Hepatocyte (in vitro differentiated cells): ENCODE results near the gene MOB3B. TPM values are rescaled to one million over a fixed set of nuclear protein-coding genes. Genes with fewer than 3 reads are reported as not detected.
A peak's percentile ranks its signal among the peaks of the same experiment; 100 is the strongest.

ENCODE experiments used
- DNase-seq: peaks from one replicate; pipeline ENCODE4 v3.0.0-alpha.2; 2016; ENCODE audit warnings: low spot score
- H2AFZ ChIP-seq: fragments of 200-600 bp; sonication (generic); 2 replicates; pipeline ENCODE4 v1.6.0; 2016; ENCODE audit warnings: antibody characterized with exemption, mild to moderate bottlenecking
- H3K27ac ChIP-seq: fragments of 200-600 bp; sonication (generic); 2 replicates; pipeline ENCODE4 v1.5.1; 2016; ENCODE audit warnings: mild to moderate bottlenecking
- H3K27me3 ChIP-seq: fragments of 200-600 bp; sonication (generic); 2 replicates; pipeline ENCODE4 v1.6.1; 2016
- H3K36me3 ChIP-seq: fragments of 200-600 bp; sonication (generic); replicated peaks from 2 replicates; pipeline ENCODE4 v1.5.1; 2016; ENCODE audit warnings: low read depth; ENCODE audit not compliant: insufficient read depth
- H3K4me1 ChIP-seq: fragments of 200-600 bp; sonication (generic); 2 replicates; pipeline ENCODE4 v1.5.1; 2016; ENCODE audit warnings: mild to moderate bottlenecking, moderate library complexity; ENCODE audit not compliant: insufficient read depth
- H3K4me2 ChIP-seq: fragments of 200-600 bp; sonication (generic); 2 replicates; pipeline ENCODE4 v1.6.0; 2016
- H3K4me3 ChIP-seq: fragments of 200-600 bp; sonication (generic); 2 replicates; pipeline ENCODE4 v1.5.1; 2016; ENCODE audit warnings: mild to moderate bottlenecking
- H3K79me2 ChIP-seq: fragments of 200-600 bp; sonication (generic); 2 replicates; pipeline ENCODE4 v1.6.0; 2017; ENCODE audit warnings: mild to moderate bottlenecking
- H3K9me2 ChIP-seq: fragments of 200-600 bp; sonication (generic); replicated peaks from 2 replicates; pipeline ENCODE4 v1.6.0; 2017; ENCODE audit warnings: mild to moderate bottlenecking; ENCODE audit not compliant: insufficient read depth
- H3K9me3 ChIP-seq: fragments of 200-600 bp; sonication (generic); 2 replicates; pipeline ENCODE4 v1.5.1; 2016; ENCODE audit warnings: low read depth, mild to moderate bottlenecking
- H4K20me1 ChIP-seq: fragments of 200-600 bp; sonication (generic); 2 replicates; pipeline ENCODE4 v1.6.0; 2016; ENCODE audit warnings: mild to moderate bottlenecking; ENCODE audit not compliant: insufficient read depth, poor library complexity, severe bottlenecking
- EZH2 ChIP-seq: fragments of 200-600 bp; sonication (generic); IDR thresholded peaks from 2 replicates; pipeline ENCODE4 v1.6.1; 2016; ENCODE audit warnings: antibody characterized with exemption, mild to moderate bottlenecking, borderline replicate concordance
- EZH2phosphoT487 ChIP-seq: fragments of 200-600 bp; sonication (generic); IDR thresholded peaks from one replicate; pipeline ENCODE4 v1.6.1; 2018; ENCODE audit warnings: antibody characterized with exemption, mild to moderate bottlenecking, low read depth, moderate library complexity; ENCODE audit not compliant: unreplicated experiment, severe bottlenecking
- WGBS: methylation state at CpG from one replicate; pipeline ENCODE4 v1.1.6; 2016; ENCODE audit warnings: low lambda C conversion rate; ENCODE audit errors: missing lambda C conversion rate; 5-methylcytosine and 5-hydroxymethylcytosine counted together
- polyA plus RNA-seq: library from polyadenylated mRNA; unstranded; fragments of >200 nt; fragmentation: Nextera tagmentation; extraction: Ambion mirVana; gene quantifications from 2 replicates; pipeline ENCODE4 v1.2.1, GENCODE V29; 2016
- total RNA-seq: library from RNA; depleted of rRNA; stranded (reverse); fragments of >200 nt; gene quantifications from 2 replicates; pipeline ENCODE4 v1.2.3, GENCODE V29; 2014
- TF ChIP-seq, protein P1 (sequence below): fragments of 200-600 bp; sonication (generic); IDR thresholded peaks from 2 replicates; pipeline ENCODE4 v1.5.1; 2016; ENCODE audit warnings: antibody characterized with exemption, mild to moderate bottlenecking; ENCODE audit not compliant: poor library complexity

The MOB3B gene
- total RNA-seq (13.3 and 14.1 TPM in 2 replicates), polyA plus RNA-seq (8.5 and 13.5 TPM in 2 replicates)

- Histone ChIP-seq H3K27ac (peak within 1 kb of the TSS; percentile 97), H3K4me2 (peak within 1 kb of the TSS; percentile 75)
- WGBS = 3% methylated on average over 73 of the region's 74 CpGs
Measured at GRCh38 chr9:27529316-27530278, at the start of gene MOB3B. MOB3B (minus strand) TSS chr9:27529814; CDS start chr9:27455550, 74,264 bp downstream.

DNA sequence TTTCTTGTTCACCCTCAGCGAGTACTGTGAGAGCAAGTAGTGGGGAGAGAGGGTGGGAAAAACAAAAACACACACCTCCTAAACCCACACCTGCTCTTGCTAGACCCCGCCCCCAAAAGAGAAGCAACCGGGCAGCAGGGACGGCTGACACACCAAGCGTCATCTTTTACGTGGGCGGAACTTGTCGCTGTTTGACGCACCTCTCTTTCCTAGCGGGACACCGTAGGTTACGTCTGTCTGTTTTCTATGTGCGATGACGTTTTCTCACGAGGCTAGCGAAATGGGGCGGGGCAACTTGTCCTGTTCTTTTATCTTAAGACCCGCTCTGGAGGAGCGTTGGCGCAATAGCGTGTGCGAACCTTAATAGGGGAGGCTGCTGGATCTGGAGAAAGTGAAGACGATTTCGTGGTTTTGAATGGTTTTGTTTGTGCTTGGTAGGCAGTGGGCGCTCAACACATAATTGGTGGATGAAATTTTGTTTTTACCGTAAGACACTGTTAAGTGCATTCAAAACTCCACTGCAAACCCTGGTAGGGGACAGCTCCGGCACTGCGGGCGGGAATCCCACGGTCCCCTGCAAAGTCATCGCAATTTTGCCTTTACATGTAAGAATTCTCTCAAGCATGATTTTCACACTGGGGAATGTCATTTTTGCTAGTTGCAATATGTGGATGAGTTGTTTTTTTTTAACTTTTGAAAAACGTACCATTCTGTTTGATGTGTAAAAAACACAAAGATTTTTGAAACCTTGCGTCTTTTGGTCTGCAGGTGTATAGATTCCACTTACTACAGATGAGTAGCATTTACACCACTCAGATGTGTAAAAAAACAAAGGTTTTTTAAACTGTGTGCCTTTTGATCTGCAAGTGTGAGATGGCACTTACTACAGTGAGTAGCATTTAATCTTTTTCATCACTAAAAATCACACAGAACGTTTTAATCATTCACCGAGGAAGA, 44.3 kb upstream of the MOB3B start:
- H3K27ac ChIP-seq = peak overlapping the region; percentile 100
- H4K20me1 ChIP-seq = no peaks in the 10 kb centered on the region
- no peaks in the 10 kb centered on the region for H3K9me3 ChIP-seq
- H3K4me2 ChIP-seq = peak overlapping the region; percentile 80
- 5% methylated on average over 35 of the region's 35 CpGs for WGBS
- no peaks in the 10 kb centered on the region for H3K9me2 ChIP-seq
- H3K27me3 ChIP-seq = no peaks in the 10 kb centered on the region
- TF ChIP-seq EZH2 (no peak), EZH2phosphoT487 (no peak)
- TF ChIP-seq, protein P1, sequence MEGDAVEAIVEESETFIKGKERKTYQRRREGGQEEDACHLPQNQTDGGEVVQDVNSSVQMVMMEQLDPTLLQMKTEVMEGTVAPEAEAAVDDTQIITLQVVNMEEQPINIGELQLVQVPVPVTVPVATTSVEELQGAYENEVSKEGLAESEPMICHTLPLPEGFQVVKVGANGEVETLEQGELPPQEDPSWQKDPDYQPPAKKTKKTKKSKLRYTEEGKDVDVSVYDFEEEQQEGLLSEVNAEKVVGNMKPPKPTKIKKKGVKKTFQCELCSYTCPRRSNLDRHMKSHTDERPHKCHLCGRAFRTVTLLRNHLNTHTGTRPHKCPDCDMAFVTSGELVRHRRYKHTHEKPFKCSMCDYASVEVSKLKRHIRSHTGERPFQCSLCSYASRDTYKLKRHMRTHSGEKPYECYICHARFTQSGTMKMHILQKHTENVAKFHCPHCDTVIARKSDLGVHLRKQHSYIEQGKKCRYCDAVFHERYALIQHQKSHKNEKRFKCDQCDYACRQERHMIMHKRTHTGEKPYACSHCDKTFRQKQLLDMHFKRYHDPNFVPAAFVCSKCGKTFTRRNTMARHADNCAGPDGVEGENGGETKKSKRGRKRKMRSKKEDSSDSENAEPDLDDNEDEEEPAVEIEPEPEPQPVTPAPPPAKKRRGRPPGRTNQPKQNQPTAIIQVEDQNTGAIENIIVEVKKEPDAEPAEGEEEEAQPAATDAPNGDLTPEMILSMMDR = no peak
- DNase-seq = peak; percentile 98
- H3K4me3 ChIP-seq = peak overlapping the region; percentile 32
- H3K79me2 ChIP-seq = peaks cover 28% of the 10 kb centered on the region
- H2AFZ ChIP-seq = peak overlapping the region; percentile 38
- H3K4me1 ChIP-seq = peaks cover 19% of the 10 kb centered on the region
- H3K36me3 ChIP-seq = no peaks in the 10 kb centered on the region

More at GRCh38 chr9:27529316-27530278, at the start of gene MOB3B:
- TF ChIP-seq, protein P1 = peak; percentile 91
- TF ChIP-seq EZH2phosphoT487 (no peak), EZH2 (no peak)
- peaks cover 37% of the 10 kb centered on the region for H3K79me2 ChIP-seq
- no peaks in the 10 kb centered on the region for H4K20me1 ChIP-seq
- peaks cover 14% of the 10 kb centered on the region for H3K4me1 ChIP-seq
- H3K4me3 ChIP-seq = peak within 1 kb of the TSS; percentile 72
- H3K27me3 ChIP-seq = no peaks in the 10 kb centered on the region
- H3K9me3 ChIP-seq = no peaks in the 10 kb centered on the region
- H3K36me3 ChIP-seq = no peaks in the 10 kb centered on the region
- H2AFZ ChIP-seq = peak within 1 kb of the TSS; percentile 76
- no peaks in the 10 kb centered on the region for H3K9me2 ChIP-seq
- peak; percentile 91 for DNase-seq

- Histone ChIP-seq H4K20me1 (no peaks in the 10 kb centered on the region), H3K79me2 (peaks cover 36% of the 10 kb centered on the region), H3K4me1 (peaks cover 19% of the 10 kb centered on the region), H3K4me2 (peak within 1 kb of the TSS; percentile 80), H3K36me3 (no peaks in the 10 kb centered on the region), H3K27me3 (no peaks in the 10 kb centered on the region), H3K9me2 (no peaks in the 10 kb centered on the region), H3K27ac (peak within 1 kb of the TSS; percentile 100), H3K4me3 (peak within 1 kb of the TSS; percentile 71), H3K9me3 (no peaks in the 10 kb centered on the region), H2AFZ (peak within 1 kb of the TSS; percentile 85)
- WGBS = 2% methylated on average over 51 of the region's 72 CpGs
- no peak for TF ChIP-seq EZH2
- TF ChIP-seq, protein P1 = peak; percentile 12
- TF ChIP-seq EZH2phosphoT487 = no peak
- peak; percentile 92 for DNase-seq
Measured at GRCh38 chr9:27572918-27573633, 43.5 kb upstream of the MOB3B start, which contains the start of gene C9orf72. C9orf72 (minus strand) TSS chr9:27573481; CDS start chr9:27567120, 6,361 bp downstream.
